H1 (cell line): Measurements from ENCODE around the gene ACP6. TPM values are rescaled to one million over a fixed set of nuclear protein-coding genes. Genes with fewer than 3 reads are reported as not detected.

Experiments
- CTCF ChIA-PET: fragments of 300-600 bp; sonication (Branson Sonifier 250); formaldehyde crosslinking; loops from one replicate; lab custom pipeline; 2021; ENCODE audit not compliant: partially characterized antibody; lab: Charles Lee
- POLR2A ChIA-PET: fragments of 300-600 bp; sonication (Branson Sonifier 250); formaldehyde crosslinking; loops from one replicate; lab custom pipeline; 2021; ENCODE audit warnings: inconsistent platforms; ENCODE audit not compliant: partially characterized antibody; lab: Charles Lee
- DNase-seq, 2 experiments: peaks; one replicate each; pipeline versions ENCODE4 v3.0.0 to v3.0.0-alpha.2; 2010 to 2022; ENCODE audit warnings: low spot score in 2 of 2, low read depth in 1 of 2, mixed read lengths in 1 of 2
- FAIRE-seq: peaks from 2 replicates; lab custom pipeline; 2011; peaks lifted over from hg19 to GRCh38; lab: Jason Lieb, UNC
- H2AFZ ChIP-seq: 2 replicates; pipeline ENCODE4 v1.8.1; 2012; ENCODE audit warnings: low read length, inconsistent platforms
- H2AK5ac ChIP-seq: 2 replicates; pipeline ENCODE4 v1.6.1; 2013; ENCODE audit warnings: low read depth, low read length
- H2BK120ac ChIP-seq: replicated peaks from 2 replicates; pipeline ENCODE3; 2013; ENCODE audit warnings: low read depth, low read length, inconsistent platforms
- H2BK12ac ChIP-seq: 2 replicates; pipeline ENCODE4 v1.6.1; 2013; ENCODE audit warnings: low read depth, low read length
- H2BK15ac ChIP-seq: 2 replicates; pipeline ENCODE4 v1.6.1; 2013; ENCODE audit warnings: low read length
- H2BK20ac ChIP-seq: 2 replicates; pipeline ENCODE4 v1.6.1; 2013; ENCODE audit warnings: low read length
- H2BK5ac ChIP-seq: 2 replicates; pipeline ENCODE4 v1.6.1; 2013; ENCODE audit warnings: low read depth, low read length
- H3K14ac ChIP-seq: 2 replicates; pipeline ENCODE4 v1.6.1; 2013; ENCODE audit warnings: inconsistent platforms; ENCODE audit not compliant: insufficient read length
- H3K18ac ChIP-seq: 2 replicates; pipeline ENCODE4 v1.6.1; 2013; ENCODE audit warnings: low read length; ENCODE audit errors: extremely low read depth
- H3K23ac ChIP-seq: 2 replicates; pipeline ENCODE4 v1.6.1; 2013; ENCODE audit warnings: inconsistent platforms; ENCODE audit not compliant: insufficient read length
- H3K23me2 ChIP-seq: 2 replicates; pipeline ENCODE4 v1.6.1; 2013; ENCODE audit warnings: low read depth, low read length
- H3K27ac ChIP-seq: 2 replicates; pipeline ENCODE4 v1.6.1; 2011; ENCODE audit warnings: low read depth, low read length, inconsistent platforms
- H3K27me3 ChIP-seq, 4 experiments: replicated peaks in 1 of 4; 1 replicate in 1 of 4; 2 replicates in 3 of 4; pipeline versions ENCODE4 v1.6.1 to v1.8.1; 2011 to 2013; ENCODE audit warnings: low read length in 3 of 4, mild to moderate bottlenecking in 3 of 4, inconsistent platforms in 2 of 4, mixed read lengths in 2 of 4, moderate library complexity in 1 of 4; ENCODE audit not compliant: control insufficient read depth in 3 of 4, insufficient read depth in 3 of 4; ENCODE audit errors: extremely low read depth in 1 of 4
- H3K36me3 ChIP-seq, 4 experiments: 2 replicates each; pipeline versions ENCODE4 v1.6.1 to v1.8.1; 2011 to 2013; ENCODE audit warnings: mild to moderate bottlenecking in 4 of 4, low read length in 3 of 4, moderate library complexity in 2 of 4, control low read depth in 1 of 4, inconsistent platforms in 1 of 4; ENCODE audit not compliant: insufficient read depth in 4 of 4, control insufficient read depth in 2 of 4
- H3K4ac ChIP-seq: replicated peaks from 2 replicates; pipeline ENCODE3; 2013; ENCODE audit warnings: low read length, low read depth, mixed read lengths, inconsistent platforms; ENCODE audit not compliant: insufficient read length
- H3K4me1 ChIP-seq, 4 experiments: replicated peaks in 1 of 4; 1 replicate in 1 of 4; 2 replicates in 3 of 4; pipeline versions ENCODE4 v1.6.1 to v1.8.1; 2011 to 2013; ENCODE audit warnings: low read length in 3 of 4, inconsistent platforms in 2 of 4, mixed read lengths in 1 of 4; ENCODE audit not compliant: insufficient read depth in 4 of 4, control insufficient read depth in 3 of 4
- H3K4me2 ChIP-seq, 2 experiments: 2 replicates each; pipeline versions ENCODE4 v1.6.1 to v1.8.1; 2011 to 2013; ENCODE audit warnings: low read depth in 2 of 2, low read length in 2 of 2, control low read depth in 1 of 2, inconsistent platforms in 1 of 2, mild to moderate bottlenecking in 1 of 2; ENCODE audit not compliant: insufficient read depth in 1 of 2
- H3K4me3 ChIP-seq, 4 experiments: fragments of 200-600, 300-600 bp in 1 of 4; sonication (generic), shearing (Covaris generic), sonication (Bioruptor Twin) in 1 of 4; 2 replicates each; pipeline versions ENCODE4 v1.5.1 to v1.8.1; 2011 to 2016; ENCODE audit warnings: low read length in 4 of 4, low read depth in 3 of 4, control low read depth in 2 of 4, inconsistent platforms in 2 of 4, mild to moderate bottlenecking in 2 of 4, mixed read lengths in 1 of 4, moderate library complexity in 1 of 4; ENCODE audit not compliant: insufficient read depth in 2 of 4; ENCODE audit errors: extremely low read depth in 1 of 4
- H3K56ac ChIP-seq: replicated peaks from 2 replicates; pipeline ENCODE3; 2013; ENCODE audit warnings: low read depth, mild to moderate bottlenecking, mixed read lengths, low read length, inconsistent platforms; ENCODE audit not compliant: insufficient read length
- H3K79me1 ChIP-seq: 2 replicates; pipeline ENCODE4 v1.6.1; 2013; ENCODE audit warnings: low read depth, low read length, control low read depth
- H3K79me2 ChIP-seq, 2 experiments: 2 replicates each; pipeline versions ENCODE4 v1.6.1 to v1.8.1; 2012 to 2013; ENCODE audit warnings: low read length in 2 of 2, mild to moderate bottlenecking in 2 of 2, inconsistent platforms in 1 of 2; ENCODE audit not compliant: insufficient read depth in 2 of 2, control insufficient read depth in 1 of 2
- H3K9ac ChIP-seq, 4 experiments: replicated peaks in 1 of 4; 1 replicate in 1 of 4; 2 replicates in 3 of 4; pipeline versions ENCODE4 v1.6.1 to v1.8.1; 2011 to 2013; ENCODE audit warnings: low read depth in 3 of 4, low read length in 3 of 4, control low read depth in 2 of 4, mild to moderate bottlenecking in 2 of 4, moderate library complexity in 2 of 4, inconsistent platforms in 1 of 4; ENCODE audit errors: extremely low read depth in 1 of 4
- H3K9me3 ChIP-seq, 2 experiments: 2 replicates each; pipeline versions ENCODE4 v1.6.1 to v1.8.1; 2012 to 2013; ENCODE audit warnings: mild to moderate bottlenecking in 2 of 2, moderate library complexity in 2 of 2, control low read depth in 1 of 2, inconsistent platforms in 1 of 2, low read depth in 1 of 2, low read length in 1 of 2, mixed read lengths in 1 of 2; ENCODE audit not compliant: insufficient read depth in 2 of 2
- H4K20me1 ChIP-seq, 2 experiments: replicated peaks in 1 of 2; 2 replicates each; pipeline versions ENCODE3 to v1.8.1; 2011 to 2013; ENCODE audit warnings: inconsistent platforms in 2 of 2, low read length in 2 of 2, mild to moderate bottlenecking in 1 of 2; ENCODE audit not compliant: insufficient read depth in 2 of 2, control insufficient read depth in 1 of 2
- H4K5ac ChIP-seq: 2 replicates; pipeline ENCODE4 v1.6.1; 2013; ENCODE audit warnings: low read length, low read depth, mixed read lengths, inconsistent platforms; ENCODE audit not compliant: insufficient read length
- H4K8ac ChIP-seq: 2 replicates; pipeline ENCODE4 v1.8.0; 2013; ENCODE audit warnings: mild to moderate bottlenecking, moderate library complexity, low read length, inconsistent platforms; ENCODE audit not compliant: insufficient read depth; ENCODE audit errors: extremely low read depth
- H4K91ac ChIP-seq: replicated peaks from 2 replicates; pipeline ENCODE3; 2013; ENCODE audit warnings: low read length, mixed read lengths, inconsistent platforms; ENCODE audit not compliant: insufficient read length
- CHD1 ChIP-seq: IDR thresholded peaks from 2 replicates; pipeline ENCODE4 v1.6.1; 2012; ENCODE audit warnings: low read depth, low read length, improper control_type of control experiment
- WGBS, 2 experiments: shearing (Covaris generic) in 1 of 2; methylation state at CpG; one replicate each; pipeline versions ENCODE4 v1.1.6 to v1.1.7; 2013 to 2015; ENCODE audit warnings: low lambda C conversion rate in 2 of 2, mixed read lengths in 2 of 2, inconsistent platforms in 1 of 2, low coverage in 1 of 2, missing lambda C conversion rate in 1 of 2; ENCODE audit not compliant: insufficient replicate concordance in 2 of 2, insufficient coverage in 1 of 2, insufficient read length in 1 of 2; ENCODE audit errors: extremely low coverage in 1 of 2, missing lambda C conversion rate in 1 of 2; 5-methylcytosine and 5-hydroxymethylcytosine counted together
- polyA plus RNA-seq, 7 experiments: library from polyadenylated mRNA; depleted of rRNA in 3 of 7; stranded (reverse) in 5 of 7; unstranded in 2 of 7; fragments of >200 nt in 5 of 7; fragments of 200-250 nt in 2 of 7; gene quantifications; 1 replicate in 5 of 7; 2 replicates in 1 of 7; 4 replicates in 1 of 7; pipeline versions ENCODE4 v1.2.1 to v1.2.3, GENCODE V29; 2011 to 2013; ENCODE audit warnings: missing spikeins in 2 of 7, mixed read lengths in 2 of 7
- total RNA-seq: library from RNA; stranded (reverse); fragmentation: NEBNext Ultra II Directional; extraction: Animal tissue kit (Norgen Biotek cat#: 25700); gene quantifications from 2 replicates; pipeline ENCODE4 v1.2.1, GENCODE V29; 2021

The ACP6 gene
- total and polyA plus RNA-seq, 2 of the 8 experiments (the other 6 are each of a cell fraction or from before 2014, with no cell fraction given): 11.4 to 17.7 TPM

- FAIRE-seq (no peak), DNase-seq (no peak)
- H3K18ac ChIP-seq: no peak overlapping the region
- ChIA-PET POLR2A (no interaction called here), CTCF (interaction anchor here (0.6 to 7.4 kb wide), 50 partner anchors 8 to 567 kb away, joined by 3 to 48 read pairs (median 4); partner anchors contain the start of gene ACP6)
- no peaks in the 10 kb centered on the region for H3K9me3 ChIP-seq
- H3K4me2 ChIP-seq: 0 out of 4 replicates have a peak overlapping the region, but pooled peaks of 1 of the 2 experiments have one; percentile 45
- no peak overlapping the region for H2AK5ac ChIP-seq
- no peak overlapping the region for H2AFZ ChIP-seq
- no peak overlapping the region for H3K9ac ChIP-seq
- H3K23ac ChIP-seq: no peak overlapping the region
- no peak overlapping the region for H4K8ac ChIP-seq
- H3K36me3 ChIP-seq: peaks cover 0 to under 1% (median under 1%) of the 10 kb centered on the region in 4 experiments; a peak in 3 of 8 replicates
- H2BK20ac ChIP-seq: no peak overlapping the region
- no peak overlapping the region for H2BK12ac ChIP-seq
- no peaks in the 10 kb centered on the region for H3K79me2 ChIP-seq
- no peak overlapping the region for H3K4me3 ChIP-seq
- no peak overlapping the region for H3K27ac ChIP-seq
- peaks cover 2% of the 10 kb centered on the region; the same call in 1 of the 2 replicates for H3K79me1 ChIP-seq
- no peak overlapping the region for H3K56ac ChIP-seq
- H4K5ac ChIP-seq: no peak overlapping the region
- H2BK15ac ChIP-seq: no peak overlapping the region
- no peak overlapping the region for H2BK5ac ChIP-seq
- WGBS, 2 experiments: 88% methylated on average over 8 of the region's 8 CpGs; no CpG with 5 or more reads in 1 of the 2 experiments
- H4K91ac ChIP-seq: no peak overlapping the region
- no peaks in the 10 kb centered on the region for H4K20me1 ChIP-seq
- no peaks in the 10 kb centered on the region for H3K27me3 ChIP-seq
- no peak overlapping the region for H3K4ac ChIP-seq
- H2BK120ac ChIP-seq: no peak overlapping the region
- no peak for TF ChIP-seq CHD1
- H3K23me2 ChIP-seq: no peaks in the 10 kb centered on the region; the same call in 1 of the 2 replicates
- no peak overlapping the region for H3K14ac ChIP-seq
- H3K4me1 ChIP-seq: no peaks in the 10 kb centered on the region; a peak in 1 of 7 replicates
Measured at GRCh38 chr1:147641291-147641690, 29.0 kb downstream of the ACP6 start.
